Nephron (organoid): Measurements from ENCODE around the gene KCNJ15.

ENCODE experiments used
- H3K27ac Mint-ChIP-seq, 3 experiments: 2 replicates each; pipeline ENCODE4 v1.8.0; 2020; ENCODE audit warnings: mixed read lengths in 3 of 3, mild to moderate bottlenecking in 2 of 3, moderate library complexity in 1 of 3
- H3K27me3 Mint-ChIP-seq: 2 replicates; pipeline ENCODE4 v1.8.0; 2021; ENCODE audit warnings: low read depth, mild to moderate bottlenecking, moderate library complexity, mixed read lengths
- H3K36me3 Mint-ChIP-seq: 2 replicates; pipeline ENCODE4 v1.8.0; 2020; ENCODE audit warnings: low read depth, mixed read lengths
- H3K4me1 Mint-ChIP-seq: 2 replicates; pipeline ENCODE4 v1.8.0; 2020; ENCODE audit warnings: mixed read lengths
- H3K4me3 Mint-ChIP-seq, 3 experiments: 2 replicates each; pipeline ENCODE4 v1.8.0; 2020; ENCODE audit warnings: mild to moderate bottlenecking in 3 of 3, mixed read lengths in 3 of 3, moderate library complexity in 2 of 3
- H3K9me3 Mint-ChIP-seq: 2 replicates; pipeline ENCODE4 v1.8.0; 2020; ENCODE audit warnings: mixed read lengths
- CTCF ChIP-seq, 3 experiments: fragments of 200-600 bp; sonication (generic); IDR thresholded peaks; one replicate each; pipeline ENCODE4 v1.5.0; 2021; ENCODE audit warnings: antibody characterized with exemption in 3 of 3; ENCODE audit not compliant: unreplicated experiment in 3 of 3

KCNJ15 gene

GRCh38 chr21:38322311-38322950, 65.6 kb downstream of the KCNJ15 start:
- peaks cover 2% of the 10 kb centered on the region for H3K9me3 Mint-ChIP-seq
- TF ChIP-seq CTCF (IDR thresholded peaks at IDR 0.05; ENCODE audit: unreplicated experiment in 3 of 3), result no peak
- H3K36me3 Mint-ChIP-seq, result no peaks in the 10 kb centered on the region
- H3K4me1 Mint-ChIP-seq, result peaks cover 54% of the 10 kb centered on the region
- H3K4me3 Mint-ChIP-seq, result no peak overlapping the region
- H3K27me3 Mint-ChIP-seq, result peaks cover 5% of the 10 kb centered on the region
- H3K27ac Mint-ChIP-seq, result peak overlapping the region; percentile 63 to 82 (median 80)

DNA sequence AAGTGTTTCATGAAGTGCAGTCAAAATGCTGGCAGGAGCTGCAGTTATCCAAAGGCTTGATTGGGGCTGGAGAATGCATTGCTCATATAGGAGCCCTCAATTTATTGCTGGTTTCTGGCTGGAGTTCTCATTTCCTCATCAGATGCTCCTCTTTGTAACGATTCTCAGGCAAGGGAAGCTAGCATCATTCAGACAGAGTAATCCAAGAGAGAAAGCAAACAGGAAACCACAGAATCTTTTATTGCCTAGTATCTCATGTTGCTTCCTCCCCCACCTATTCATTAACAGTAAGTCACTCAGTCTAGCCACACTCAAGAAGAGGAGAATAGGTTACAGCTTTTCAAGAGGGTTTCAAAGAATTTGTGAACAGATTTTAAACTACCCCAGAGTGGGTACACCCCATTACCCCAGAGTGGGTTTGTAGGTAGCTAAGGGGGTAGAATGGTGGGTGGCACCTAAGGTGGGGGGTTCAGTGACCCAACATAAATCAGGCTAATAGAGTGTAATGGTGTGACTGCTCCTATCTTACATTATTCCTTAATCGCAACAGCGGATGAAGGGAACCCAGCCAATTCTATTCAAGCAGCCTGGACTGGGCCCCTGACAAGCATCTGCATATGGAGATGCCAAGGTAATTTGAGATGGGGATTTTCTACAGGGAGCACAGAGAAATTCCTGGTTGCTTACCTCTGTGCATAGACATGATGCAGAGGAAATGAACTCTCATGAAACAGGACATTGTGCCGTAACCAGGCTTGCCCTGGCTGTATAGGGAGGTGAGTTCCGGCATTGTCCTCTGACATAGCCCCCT, 67.1 kb downstream of the KCNJ15 start:
- H3K27ac Mint-ChIP-seq, result peak overlapping the region; percentile 92 to 98 (median 95)
- peaks cover 55% of the 10 kb centered on the region for H3K4me1 Mint-ChIP-seq
- peaks cover 5% of the 10 kb centered on the region for H3K27me3 Mint-ChIP-seq
- peak overlapping the region in 2 of 3 experiments; percentile 45 to 58 for H3K4me3 Mint-ChIP-seq
- no peaks in the 10 kb centered on the region for H3K36me3 Mint-ChIP-seq
- H3K9me3 Mint-ChIP-seq, result peaks cover 2% of the 10 kb centered on the region
- no peak for TF ChIP-seq CTCF (IDR thresholded peaks at IDR 0.05; ENCODE audit: unreplicated experiment in 3 of 3)

DNA sequence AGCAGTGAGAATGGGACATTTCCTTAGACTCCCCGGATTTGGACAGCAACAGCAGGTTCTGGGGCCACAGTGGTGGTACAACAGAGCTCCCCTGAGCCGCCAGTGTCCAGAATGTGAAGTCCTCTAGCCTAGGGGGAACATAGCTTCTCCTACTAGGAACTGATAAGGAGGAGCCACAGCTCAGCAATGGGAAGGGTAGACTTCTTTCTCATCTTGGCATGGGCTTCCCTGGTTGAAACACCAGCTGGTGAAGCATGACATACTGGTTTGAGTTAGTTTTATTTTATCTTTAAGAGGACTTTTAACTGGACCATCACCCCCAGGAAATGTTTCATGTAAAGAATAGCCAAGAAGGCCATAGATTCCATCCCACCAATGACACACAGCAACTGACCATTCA, 68.4 kb downstream of the KCNJ15 start:
- Mint-ChIP-seq H3K9me3 (no peaks in the 10 kb centered on the region), H3K4me3 (no peak overlapping the region), H3K36me3 (no peaks in the 10 kb centered on the region), H3K27ac (peak overlapping the region; percentile 90 to 98 (median 95)), H3K4me1 (peaks cover 55% of the 10 kb centered on the region), H3K27me3 (peaks cover 5% of the 10 kb centered on the region)
- TF ChIP-seq CTCF (IDR thresholded peaks at IDR 0.05; ENCODE audit: unreplicated experiment in 3 of 3), result no peak

DNA sequence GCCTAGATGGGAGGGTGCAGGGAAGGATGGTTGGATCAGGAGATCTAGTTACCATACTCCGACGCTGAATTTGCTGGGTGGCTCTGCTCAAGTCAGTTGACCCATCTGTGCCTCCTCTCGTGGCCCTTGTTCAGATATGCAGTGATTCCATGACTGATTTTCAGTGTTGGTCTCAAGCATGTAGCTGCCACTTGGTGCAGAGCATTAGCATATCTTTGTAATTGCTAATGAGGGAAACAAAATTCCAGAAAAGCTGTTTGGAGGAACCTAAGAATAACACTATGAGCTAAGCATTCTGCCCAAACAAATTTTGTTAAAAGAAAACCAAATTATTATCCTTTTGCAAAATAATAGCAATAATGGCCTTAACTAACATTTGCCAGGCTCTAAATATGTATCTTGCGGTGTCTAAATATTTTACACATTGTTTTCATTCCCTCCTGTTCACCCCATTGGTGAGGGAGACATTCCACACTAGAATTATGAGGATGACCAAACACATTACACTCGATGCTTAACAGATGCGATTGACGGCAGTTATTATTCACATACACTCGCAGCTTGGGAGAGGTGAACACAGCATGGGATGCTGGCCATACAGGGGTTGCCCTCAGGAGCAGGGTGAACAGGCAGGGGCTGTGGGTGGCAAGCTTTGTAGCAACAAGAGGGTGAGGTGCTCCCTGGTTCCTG, 69.1 kb downstream of the KCNJ15 start:
- Mint-ChIP-seq H3K9me3 (no peaks in the 10 kb centered on the region), H3K36me3 (no peaks in the 10 kb centered on the region), H3K27ac (peak overlapping the region; percentile 90 to 98 (median 95)), H3K4me3 (peak overlapping the region in 1 of 3 experiments; percentile 41), H3K27me3 (peaks cover 5% of the 10 kb centered on the region), H3K4me1 (peaks cover 55% of the 10 kb centered on the region)
- no peak for TF ChIP-seq CTCF (IDR thresholded peaks at IDR 0.05; ENCODE audit: unreplicated experiment in 3 of 3)

DNA sequence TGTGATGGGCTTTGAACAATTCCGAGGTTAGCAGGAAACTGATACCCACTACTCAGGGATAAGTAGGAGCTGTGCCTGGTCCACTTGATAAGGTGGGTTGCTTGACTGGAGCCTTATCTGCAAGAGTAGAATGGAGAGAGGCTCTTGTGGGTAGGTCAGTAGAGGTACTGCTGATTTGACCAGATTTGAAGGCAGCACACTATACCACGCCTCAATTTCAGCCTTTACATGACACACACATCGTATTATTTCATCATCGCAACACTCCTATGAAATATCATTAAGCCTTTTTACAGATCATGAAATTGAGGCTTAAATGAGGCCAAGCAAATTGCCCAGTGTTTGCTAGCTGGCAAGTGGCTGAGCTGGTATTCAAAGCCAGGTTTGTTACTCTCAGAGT, 69.6 kb downstream of the KCNJ15 start:
- H3K9me3 Mint-ChIP-seq, result no peaks in the 10 kb centered on the region
- H3K4me3 Mint-ChIP-seq, result no peak overlapping the region
- H3K36me3 Mint-ChIP-seq, result no peaks in the 10 kb centered on the region
- H3K27ac Mint-ChIP-seq, result peak overlapping the region; percentile 90 to 98 (median 95)
- H3K27me3 Mint-ChIP-seq, result peaks cover 5% of the 10 kb centered on the region
- peaks cover 50% of the 10 kb centered on the region for H3K4me1 Mint-ChIP-seq
- no peak for TF ChIP-seq CTCF (IDR thresholded peaks at IDR 0.05; ENCODE audit: unreplicated experiment in 3 of 3)
